ENCODE data around the gene SYT17.

SYT17 gene

GRCh38 chr16:19173059-19173458 is 5.0 kb downstream of the SYT17 start:
- H3K4me2 ChIP-seq (ENCODE audit: low read length): no peak overlapping the region
- H3K9me2 ChIP-seq (ENCODE audit: low read depth, low read length): no peaks in the 10 kb centered on the region
- H3K4me1 ChIP-seq (ENCODE audit: insufficient read depth, low read length, severe bottlenecking): peaks cover 5% of the 10 kb centered on the region
- H3K4me3 ChIP-seq (ENCODE audit: low read depth, low read length, poor library complexity, severe bottlenecking): no peak overlapping the region
- no peak overlapping the region for H2AFZ ChIP-seq (ENCODE audit: low read length)
- no peaks in the 10 kb centered on the region for H3F3A ChIP-seq (ENCODE audit: insufficient read depth, low read length)
- no peak overlapping the region for H3K9ac ChIP-seq (ENCODE audit: low read length)
- no peaks in the 10 kb centered on the region for H3K36me3 ChIP-seq (ENCODE audit: insufficient read depth, low read length)
- H3K27ac ChIP-seq (ENCODE audit: low read depth, low read length, poor library complexity, severe bottlenecking): no peak overlapping the region
- no peaks in the 10 kb centered on the region for H3K79me2 ChIP-seq (ENCODE audit: insufficient read depth, low read length)
- TF ChIP-seq EZH2 (IDR thresholded peaks at IDR 0.05; ENCODE audit: borderline replicate concordance, low read length) (no peak), CTCF (IDR thresholded peaks at IDR 0.05; ENCODE audit: low read length) (no peak)
- no peaks in the 10 kb centered on the region for H4K20me1 ChIP-seq (ENCODE audit: insufficient read depth, low read length)
- H3K27me3 ChIP-seq (ENCODE audit: insufficient read depth, low read length): no peaks in the 10 kb centered on the region; the same call in 1 of the 2 replicates
- H3K9me3 ChIP-seq (ENCODE audit: low read length): no peaks in the 10 kb centered on the region

GRCh38 chr16:19173649-19174383 is 5.8 kb downstream of the SYT17 start:
- Histone ChIP-seq H3K4me1 (ENCODE audit: insufficient read depth, low read length, severe bottlenecking) (peaks cover 5% of the 10 kb centered on the region), H4K20me1 (ENCODE audit: insufficient read depth, low read length) (no peaks in the 10 kb centered on the region), H3K36me3 (ENCODE audit: insufficient read depth, low read length) (no peaks in the 10 kb centered on the region), H2AFZ (ENCODE audit: low read length) (no peak overlapping the region), H3F3A (ENCODE audit: insufficient read depth, low read length) (no peaks in the 10 kb centered on the region), H3K4me2 (ENCODE audit: low read length) (peak overlapping the region; percentile 37; the same call in 1 of the 2 replicates), H3K9me3 (ENCODE audit: low read length) (no peaks in the 10 kb centered on the region), H3K4me3 (ENCODE audit: low read depth, low read length, poor library complexity, severe bottlenecking) (no peak overlapping the region), H3K27me3 (ENCODE audit: insufficient read depth, low read length) (no peaks in the 10 kb centered on the region; the same call in 1 of the 2 replicates), H3K9me2 (ENCODE audit: low read depth, low read length) (no peaks in the 10 kb centered on the region), H3K79me2 (ENCODE audit: insufficient read depth, low read length) (no peaks in the 10 kb centered on the region), H3K9ac (ENCODE audit: low read length) (no peak overlapping the region), H3K27ac (ENCODE audit: low read depth, low read length, poor library complexity, severe bottlenecking) (no peak overlapping the region)
- TF ChIP-seq CTCF (IDR thresholded peaks at IDR 0.05; ENCODE audit: low read length) (no peak), EZH2 (IDR thresholded peaks at IDR 0.05; ENCODE audit: borderline replicate concordance, low read length) (no peak)

GRCh38 chr16:19174478-19174877 is 6.4 kb downstream of the SYT17 start:
- Histone ChIP-seq H3K4me1 (ENCODE audit: insufficient read depth, low read length, severe bottlenecking) (peaks cover 5% of the 10 kb centered on the region), H3K27me3 (ENCODE audit: insufficient read depth, low read length) (peaks cover 3% of the 10 kb centered on the region; the same call in 1 of the 2 replicates)

More at GRCh38 chr16:19174478-19174877, 6.4 kb downstream of the SYT17 start:
- Histone ChIP-seq H3F3A (ENCODE audit: insufficient read depth, low read length) (no peaks in the 10 kb centered on the region), H3K36me3 (ENCODE audit: insufficient read depth, low read length) (no peaks in the 10 kb centered on the region), H3K9me2 (ENCODE audit: low read depth, low read length) (no peaks in the 10 kb centered on the region), H4K20me1 (ENCODE audit: insufficient read depth, low read length) (no peaks in the 10 kb centered on the region), H3K79me2 (ENCODE audit: insufficient read depth, low read length) (no peaks in the 10 kb centered on the region), H2AFZ (ENCODE audit: low read length) (no peak overlapping the region), H3K4me3 (ENCODE audit: low read depth, low read length, poor library complexity, severe bottlenecking) (no peak overlapping the region), H3K4me2 (ENCODE audit: low read length) (no peak overlapping the region), H3K27ac (ENCODE audit: low read depth, low read length, poor library complexity, severe bottlenecking) (no peak overlapping the region), H3K9ac (ENCODE audit: low read length) (no peak overlapping the region), H3K9me3 (ENCODE audit: low read length) (no peaks in the 10 kb centered on the region)
- TF ChIP-seq EZH2 (IDR thresholded peaks at IDR 0.05; ENCODE audit: borderline replicate concordance, low read length): no peak
- no peak for TF ChIP-seq CTCF (IDR thresholded peaks at IDR 0.05; ENCODE audit: low read length)

All from OCI-LY1 (cell line).